ENCODE data around the gene CPEB4.

GRCh38 chr5:173911623-173912022, 23.5 kb downstream of the CPEB4 start:
- TF ChIP-seq CTCF (IDR thresholded peaks at IDR 0.05 in 4 of 5, conservative IDR thresholded peaks at IDR 0.05 in 1 of 5) (no peak), POLR2A (IDR thresholded peaks at IDR 0.05) (no peak)
